Stimulated activated CD4-positive, alpha-beta T cell treated with anti-CD3 and anti-CD28 coated beads, Interleukin-4, amount 100 ng/mL, for 1 hour (primary cell): ENCODE measurements around the gene NDST3.

Source experiments
- DNase-seq: peaks from one replicate; pipeline ENCODE4 v3.0.0-alpha.2; 2020

The NDST3 gene

DNA sequence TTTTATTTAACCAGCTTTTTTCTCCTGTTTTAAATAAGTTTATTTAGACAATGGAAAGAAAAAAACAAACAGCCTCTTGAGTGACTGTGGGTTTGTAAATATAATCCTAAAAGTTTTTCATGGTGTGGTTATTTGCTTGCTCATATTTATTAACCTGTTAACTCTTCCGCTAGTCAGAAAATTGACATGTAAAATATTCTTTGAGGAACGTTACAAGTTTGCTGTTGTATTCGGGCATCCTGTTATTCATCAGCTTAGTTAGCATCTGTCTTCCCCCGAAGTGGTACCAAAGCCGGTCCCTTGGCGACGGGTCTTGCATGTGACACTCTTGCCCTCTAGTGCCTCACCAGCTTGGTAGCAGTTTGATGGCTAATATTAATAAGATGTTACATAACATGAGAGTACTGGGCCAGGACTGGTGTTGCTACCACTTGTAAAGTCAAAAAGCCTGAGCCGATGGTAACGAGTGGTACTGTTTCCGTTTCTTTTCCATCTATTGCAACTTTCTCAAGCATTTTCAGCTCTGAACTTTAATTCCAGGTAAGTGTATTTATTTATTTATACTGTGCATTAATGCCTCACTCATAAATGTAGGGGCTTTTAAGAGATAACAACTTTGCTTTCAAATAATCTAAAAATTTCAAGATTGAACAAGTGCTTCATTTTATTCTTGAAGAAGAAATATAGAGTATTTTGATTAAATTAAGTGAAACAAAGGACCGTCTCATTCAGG is at the start of gene NDST3:
TSS of gene NDST3 (plus strand) at position 434 of the 733 bp plus-strand sequence. CDS start 19,425 bp downstream, outside the sequence.
- DNase-seq: no peak

DNA sequence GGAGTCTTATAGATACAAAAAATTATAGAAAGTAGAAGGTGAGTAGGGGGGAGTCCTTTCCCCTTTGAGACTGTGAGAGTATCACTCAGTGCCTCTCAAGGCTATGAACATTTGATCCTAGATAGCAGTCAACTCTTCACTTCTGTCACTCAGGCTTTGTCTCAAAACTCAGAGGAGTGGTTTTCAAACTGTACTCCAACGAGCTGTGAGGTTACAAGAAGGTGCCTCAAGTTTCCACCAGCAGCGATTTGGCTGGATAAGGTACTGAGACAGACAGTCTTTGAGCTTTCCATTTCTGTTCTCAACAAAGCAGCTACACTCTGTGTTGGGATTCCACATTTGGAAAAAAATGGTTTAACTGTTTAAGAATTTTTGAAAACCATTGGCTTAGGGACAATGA is 48.0 kb upstream of the NDST3 start:
- DNase-seq: no peak

DNA sequence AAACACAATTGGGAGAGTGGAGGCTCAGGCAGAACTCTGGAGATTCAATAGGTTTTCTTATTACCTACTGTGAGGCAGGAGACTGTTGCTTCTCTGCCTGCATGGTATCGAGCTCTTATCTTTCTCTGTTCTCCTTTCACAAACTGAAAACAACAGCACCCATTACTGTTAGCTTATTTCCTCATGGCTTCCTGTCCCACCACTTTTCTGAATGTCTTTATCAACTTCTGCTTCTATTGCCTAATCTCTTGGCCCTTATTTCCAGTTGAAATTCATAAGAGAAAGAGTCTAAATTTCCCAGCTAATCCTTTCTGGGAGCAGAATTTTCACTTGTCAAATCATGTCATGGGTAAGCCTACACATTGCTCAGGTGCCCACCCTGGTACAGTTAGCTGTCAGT is 46.8 kb upstream of the NDST3 start:
- DNase-seq: no peak

DNA sequence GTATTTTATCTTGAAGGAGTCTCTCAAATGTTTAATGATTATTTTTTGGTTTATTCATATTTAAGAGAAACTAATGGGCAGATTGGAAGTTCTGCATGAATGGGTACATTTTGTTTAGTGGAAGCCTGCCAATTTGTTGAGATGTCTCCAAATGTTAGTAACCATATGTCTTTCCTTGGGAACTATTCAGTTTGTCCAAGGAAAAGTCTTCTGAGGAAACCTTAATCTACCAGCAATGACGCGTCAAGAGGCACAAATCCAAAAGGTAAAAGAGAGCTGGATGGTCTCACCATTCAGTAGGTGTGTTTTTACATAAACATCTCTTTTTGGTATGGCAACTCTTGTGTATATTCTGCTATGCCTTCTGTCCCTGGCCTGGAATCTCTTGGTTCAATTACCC is 37.4 kb upstream of the NDST3 start:
- no peak for DNase-seq

DNA sequence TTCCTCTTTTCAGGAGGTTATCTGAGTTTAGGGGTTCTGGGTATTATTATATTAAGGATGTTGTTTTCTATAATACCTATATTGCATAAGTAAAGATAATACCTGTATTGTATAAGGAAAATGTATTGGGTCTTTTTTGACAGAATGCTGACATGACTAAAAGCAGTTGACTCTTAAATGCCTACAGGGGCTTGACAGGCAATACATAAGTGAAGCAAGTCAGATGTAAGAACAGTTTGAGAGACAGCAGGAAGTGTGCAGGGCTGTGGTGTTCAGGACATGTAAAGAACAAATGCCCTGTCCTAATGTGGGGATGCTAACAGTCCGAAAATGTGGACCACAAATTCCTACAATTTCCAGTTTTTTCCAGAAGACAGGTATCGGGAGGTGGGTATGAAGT is 30.2 kb upstream of the NDST3 start:
- DNase-seq: no peak

DNA sequence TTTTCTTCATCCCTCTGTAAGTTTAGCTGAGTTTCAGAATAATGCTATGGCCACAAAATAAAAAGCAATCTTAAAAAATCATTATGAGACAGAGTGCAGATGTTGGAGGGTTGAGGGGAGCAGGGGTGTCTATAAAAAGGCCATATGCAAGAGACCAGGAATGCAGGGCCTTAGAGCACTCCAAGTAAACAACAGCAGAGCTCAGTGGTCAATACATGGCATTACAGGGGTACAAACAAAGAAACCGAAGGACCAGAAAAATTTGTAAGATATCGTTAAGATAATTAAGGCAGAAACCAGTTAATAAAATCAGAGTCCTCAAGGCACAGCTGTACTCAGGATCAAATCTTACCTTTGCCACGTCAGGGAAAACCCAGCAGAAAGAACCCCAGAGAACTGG is 28.4 kb upstream of the NDST3 start:
- no peak for DNase-seq

DNA sequence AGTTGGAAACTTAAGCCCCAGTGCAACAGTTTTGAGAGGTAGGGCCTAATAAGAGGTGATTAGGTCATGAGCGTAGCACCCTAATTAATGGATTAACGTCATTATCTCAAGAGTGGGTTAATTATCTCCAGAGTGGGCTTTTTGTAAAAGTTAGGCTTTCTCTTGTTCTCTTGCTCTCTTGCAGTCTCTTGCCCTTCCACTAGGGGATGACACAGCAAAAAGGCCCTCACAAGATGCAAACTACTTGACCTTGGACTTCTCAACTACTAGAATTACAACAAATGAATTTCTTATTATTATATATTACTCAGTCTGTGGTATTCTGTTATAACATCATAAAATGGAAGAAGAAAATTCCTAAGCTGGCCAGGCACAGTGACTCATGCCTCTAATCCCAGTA is 22.1 kb upstream of the NDST3 start:
- DNase-seq: no peak

DNA sequence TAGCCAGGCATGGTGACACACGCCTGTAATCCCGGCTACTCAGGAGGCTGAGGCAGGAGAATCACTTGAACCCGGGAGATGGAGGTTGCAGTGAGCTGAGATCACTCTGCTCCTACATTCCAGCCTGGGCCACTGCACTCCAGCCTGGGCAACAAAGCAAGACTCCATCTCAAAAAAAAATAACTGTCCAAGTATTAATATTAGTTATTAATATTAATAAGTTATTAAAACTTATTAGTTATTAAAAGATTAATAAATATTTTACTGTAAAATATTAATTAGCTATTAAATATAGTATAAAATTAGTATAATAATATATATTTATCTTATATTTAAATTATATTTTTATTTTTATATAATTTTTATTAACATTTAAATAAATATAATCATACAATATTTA is 19.5 kb upstream of the NDST3 start:
- DNase-seq: no peak

DNA sequence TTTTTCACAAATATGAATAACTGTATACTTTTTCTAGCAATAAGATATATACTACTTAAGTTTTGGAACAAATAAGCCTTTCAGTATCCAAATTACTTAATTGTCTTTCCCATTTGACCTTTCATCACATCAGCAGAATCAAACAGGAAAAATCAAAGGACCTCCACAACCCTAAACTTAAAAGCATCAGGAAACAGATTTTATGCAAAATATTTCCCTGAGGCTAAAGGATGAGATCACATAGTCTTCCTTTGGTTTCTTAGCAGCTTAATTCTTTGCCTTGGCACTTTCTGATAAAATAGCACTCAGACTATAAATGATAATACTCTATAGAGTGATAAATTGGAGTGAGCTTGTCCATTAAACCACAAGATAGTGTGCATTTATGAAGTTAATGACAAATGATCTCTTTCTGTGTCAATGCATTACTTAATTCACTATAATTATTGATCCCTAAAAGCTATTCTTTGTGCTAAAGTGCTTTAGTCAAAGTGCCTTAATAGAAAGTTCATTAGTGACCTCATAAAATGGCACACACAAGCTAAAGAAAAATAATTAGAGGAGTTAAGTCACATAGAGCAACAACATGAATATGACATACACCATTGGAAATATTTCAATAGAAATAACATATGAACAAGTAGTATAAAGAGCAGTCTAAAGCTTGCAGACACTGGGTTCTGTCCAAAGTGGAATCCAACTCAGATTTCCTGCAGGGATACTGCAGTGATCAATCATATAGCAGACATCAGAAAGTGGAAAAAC is 15.7 kb upstream of the NDST3 start:
- no peak for DNase-seq

DNA sequence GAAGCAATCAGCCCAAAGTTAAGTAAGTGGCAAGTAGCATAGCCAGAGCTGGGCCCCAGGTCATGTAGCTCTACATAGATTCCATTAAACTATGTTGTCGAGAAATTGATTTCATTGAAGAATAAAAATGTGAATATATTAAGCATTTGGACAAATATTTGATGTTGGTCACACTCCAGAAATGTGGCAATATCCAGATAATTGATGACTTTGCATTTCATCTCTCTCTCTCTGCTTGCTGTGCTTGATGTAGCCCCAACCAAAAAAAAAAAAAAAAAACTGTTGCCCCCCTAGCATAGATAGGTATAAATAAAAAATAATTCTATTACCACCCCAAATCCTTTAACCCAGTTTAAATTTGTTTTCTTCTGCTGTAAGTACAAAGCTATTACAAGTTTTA is 7.5 kb upstream of the NDST3 start:
- no peak for DNase-seq

DNA sequence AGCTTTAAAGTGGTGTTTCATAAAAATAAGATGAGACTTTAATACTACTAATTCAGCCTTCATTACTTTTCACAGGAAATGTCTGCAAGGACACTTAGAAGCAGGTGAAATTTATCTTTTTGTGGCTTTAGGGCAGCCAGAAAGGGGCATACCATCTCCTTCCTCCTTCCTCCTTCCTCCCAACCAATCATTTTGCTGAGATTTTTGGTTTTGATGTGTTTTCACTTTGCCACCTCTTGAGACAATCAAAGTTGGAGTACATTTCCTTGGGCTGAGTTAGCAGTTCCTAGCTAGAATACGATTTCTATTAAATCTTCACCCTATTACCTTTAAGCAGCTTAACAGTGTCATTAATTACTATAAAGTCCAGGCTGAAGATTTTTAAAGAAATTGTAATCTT is 5.1 kb upstream of the NDST3 start:
- no peak for DNase-seq

DNA sequence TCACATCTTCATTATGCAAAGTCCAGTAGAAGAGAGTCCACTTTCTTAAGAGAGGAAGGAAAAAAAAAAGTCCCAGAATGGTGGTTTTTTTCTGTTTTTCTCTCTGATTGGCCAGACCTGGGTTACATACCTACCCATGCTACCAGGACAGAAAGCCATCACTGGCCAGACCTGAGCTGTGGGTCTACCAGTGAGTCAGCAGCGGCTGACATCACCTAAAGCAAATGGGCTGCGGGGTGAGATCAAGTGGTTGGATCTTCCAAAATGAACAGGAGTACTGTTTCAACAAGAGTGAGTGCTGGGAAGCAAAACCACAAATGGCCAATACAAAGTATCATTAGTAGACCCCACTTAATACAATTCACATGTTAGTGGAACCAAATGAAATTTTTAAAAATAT is 1.6 kb upstream of the NDST3 start:
- no peak for DNase-seq

DNA sequence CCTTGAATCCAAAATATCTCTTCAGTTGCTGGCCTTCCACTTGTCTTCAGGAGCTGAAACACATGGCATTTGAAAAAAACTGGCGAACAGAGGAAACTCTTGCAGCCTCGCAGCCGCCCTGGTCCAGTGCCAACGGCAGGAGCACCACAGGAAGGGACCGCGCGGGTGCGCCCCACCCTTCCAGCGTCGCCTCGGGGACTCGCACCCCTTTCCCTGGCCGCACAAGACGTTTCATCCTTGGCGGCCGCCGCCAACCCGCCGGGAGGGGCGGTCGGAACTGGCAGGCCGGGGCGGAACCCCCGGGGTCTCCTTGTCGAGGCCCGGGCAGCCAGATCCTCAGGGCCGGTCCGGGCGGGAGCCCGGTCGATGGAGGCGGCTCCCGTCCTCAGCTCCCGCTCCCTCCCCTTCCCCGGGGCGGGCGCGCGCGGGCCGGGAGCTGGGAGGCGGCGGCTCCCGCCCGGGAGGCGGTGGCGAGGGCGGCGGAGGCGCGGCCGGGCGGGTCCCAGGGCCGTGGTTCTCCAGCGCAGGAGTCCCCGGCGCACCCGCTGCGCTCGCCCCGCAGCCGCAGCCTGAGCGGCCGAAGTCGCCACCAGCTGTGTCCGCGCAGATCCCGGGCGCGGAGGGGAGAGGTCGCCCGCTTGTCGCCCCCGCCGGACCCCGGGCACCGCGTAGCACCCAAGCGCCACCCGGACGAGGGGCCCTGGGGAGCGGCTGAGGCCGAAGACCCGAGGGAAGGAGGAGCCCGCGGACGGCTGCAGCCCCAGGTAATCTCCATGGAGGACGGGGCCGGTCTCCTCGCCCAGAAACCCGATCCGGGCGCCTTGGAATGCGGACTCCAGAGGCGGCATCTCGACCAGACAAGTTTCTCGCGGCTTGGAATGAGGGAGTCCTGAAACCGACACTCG is 886 bp upstream of the NDST3 start:
- DNase-seq: no peak

DNA sequence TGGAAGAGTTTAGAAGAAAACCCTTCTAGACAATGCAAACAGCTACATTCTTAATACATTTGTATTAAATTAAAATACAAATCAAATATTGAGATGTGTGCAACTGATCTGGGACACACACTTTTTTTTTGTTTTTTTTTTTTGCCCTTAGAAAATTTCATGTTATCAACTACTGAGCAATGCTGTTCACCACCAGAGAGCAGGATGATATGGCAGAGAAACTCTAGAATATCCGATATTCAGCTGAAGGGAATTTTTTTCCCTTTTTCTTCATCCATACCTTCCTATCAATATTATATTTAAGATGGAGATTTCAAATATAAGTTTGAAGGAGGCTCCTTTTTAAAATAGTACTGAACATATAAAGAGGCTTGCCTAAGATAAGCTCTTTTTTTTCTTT is 1.0 kb downstream of the NDST3 start:
- DNase-seq: no peak

DNA sequence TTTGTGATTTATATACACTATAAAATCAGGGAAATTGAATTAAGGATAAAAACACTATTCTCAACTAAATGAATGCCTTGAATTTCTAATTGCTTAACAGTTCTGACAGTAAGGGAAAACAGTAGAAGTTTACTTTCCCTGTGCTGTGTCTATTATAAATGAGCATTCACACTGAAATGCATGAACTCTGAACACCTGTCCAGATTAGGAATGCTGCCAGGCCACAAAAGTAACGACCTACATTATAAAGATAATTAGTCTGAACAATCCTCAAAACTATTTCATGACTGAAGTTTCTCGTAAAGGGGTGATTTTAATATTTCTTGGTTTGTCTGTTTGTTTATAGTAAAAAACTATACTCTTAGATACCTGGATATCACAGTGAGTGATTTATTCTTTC is 2.0 kb downstream of the NDST3 start:
- DNase-seq: no peak

DNA sequence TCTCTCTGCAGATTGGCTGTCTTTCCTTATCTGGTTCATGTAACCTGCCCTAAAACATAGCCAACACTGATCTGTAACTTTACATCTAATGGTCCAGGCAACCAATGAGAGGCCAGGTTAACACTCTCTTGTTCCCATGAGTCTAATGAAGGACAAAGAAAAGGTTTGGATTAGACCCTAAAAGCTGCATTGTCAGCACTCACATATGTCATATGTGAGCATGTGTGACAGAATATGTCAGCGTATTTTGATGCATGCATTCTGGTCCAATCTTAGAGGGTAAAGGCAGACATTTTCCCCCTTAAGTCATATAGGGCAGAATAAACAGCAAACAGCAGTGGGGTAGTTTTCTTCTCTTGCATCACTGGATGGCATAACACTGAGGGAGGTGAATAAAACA is 3.7 kb downstream of the NDST3 start:
- DNase-seq: no peak

DNA sequence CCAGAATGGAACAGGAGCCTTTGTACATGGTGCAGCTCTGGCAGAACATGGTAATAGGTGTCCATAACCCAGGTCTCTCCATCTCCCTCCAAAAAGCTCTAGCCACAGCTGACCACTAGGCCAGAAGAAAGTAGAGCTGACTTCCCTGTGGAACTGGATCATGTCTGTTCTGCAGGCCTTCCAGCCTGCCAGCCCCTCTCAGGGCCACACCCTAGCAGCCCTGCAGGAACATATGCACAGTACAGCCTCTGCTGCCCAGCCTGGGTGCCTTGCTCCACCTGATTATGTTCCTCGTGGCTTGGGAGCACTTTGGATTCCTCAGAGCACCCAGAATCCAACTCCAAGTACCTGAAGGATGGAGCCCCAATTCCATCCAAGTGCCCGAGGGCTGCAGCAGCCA is 12.0 kb downstream of the NDST3 start:
- no peak for DNase-seq

DNA sequence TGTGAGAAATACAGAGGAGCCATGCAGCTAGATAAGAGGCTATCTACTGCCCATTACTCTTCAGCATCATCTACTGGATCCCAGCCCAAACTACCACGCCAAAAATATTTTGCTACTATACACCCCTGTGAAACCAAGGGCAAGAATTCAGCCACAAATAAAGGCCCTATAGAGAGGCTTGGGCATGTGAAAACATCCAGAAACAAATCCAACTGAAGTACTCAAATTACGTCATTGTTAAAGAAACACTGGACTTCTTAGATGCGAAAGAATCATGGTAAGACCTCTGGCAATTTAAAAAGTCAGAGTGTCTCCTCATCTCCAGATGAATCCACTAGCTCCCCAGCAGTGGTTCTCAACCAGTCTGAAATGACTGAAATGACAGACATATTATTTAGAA is 12.8 kb downstream of the NDST3 start:
- DNase-seq: no peak

DNA sequence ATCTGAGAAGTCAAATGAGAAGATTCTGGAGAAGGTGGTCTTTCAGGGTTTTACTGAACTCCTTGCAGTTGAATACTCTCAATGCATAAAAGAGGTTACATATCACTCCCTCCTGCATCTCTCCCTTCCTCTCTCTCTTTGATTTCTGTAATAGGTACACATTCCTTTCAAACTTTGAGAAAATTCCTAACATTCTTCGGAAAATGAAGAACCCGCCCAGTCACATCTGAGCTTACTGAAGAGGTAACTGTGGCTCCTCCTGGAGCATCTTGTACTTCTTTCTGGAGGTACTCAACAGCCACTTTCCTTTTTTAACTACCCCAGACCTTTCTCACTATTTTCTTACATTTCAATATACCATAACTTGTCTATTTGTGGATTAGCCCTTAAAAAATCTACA is 24.7 kb downstream of the NDST3 start:
- DNase-seq: no peak

DNA sequence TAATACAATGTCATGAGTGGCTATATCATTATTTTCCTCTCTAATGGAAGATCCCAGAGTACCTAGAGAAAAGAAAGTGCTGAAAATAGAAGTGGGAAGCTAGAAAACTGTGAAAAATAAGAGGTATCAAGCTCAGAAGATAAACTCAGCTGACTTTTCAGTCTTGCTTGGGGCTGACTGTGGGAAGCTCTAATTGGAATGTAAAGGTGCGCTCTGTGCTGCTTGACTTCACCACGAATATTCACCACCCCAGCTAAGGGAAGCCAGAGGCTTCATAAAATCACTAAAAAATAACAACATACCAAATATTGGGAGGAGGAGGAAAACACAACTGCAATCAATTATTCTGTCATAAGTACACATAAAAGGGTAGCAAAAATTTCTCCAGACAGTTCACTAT is 25.1 kb downstream of the NDST3 start:
- DNase-seq: no peak

DNA sequence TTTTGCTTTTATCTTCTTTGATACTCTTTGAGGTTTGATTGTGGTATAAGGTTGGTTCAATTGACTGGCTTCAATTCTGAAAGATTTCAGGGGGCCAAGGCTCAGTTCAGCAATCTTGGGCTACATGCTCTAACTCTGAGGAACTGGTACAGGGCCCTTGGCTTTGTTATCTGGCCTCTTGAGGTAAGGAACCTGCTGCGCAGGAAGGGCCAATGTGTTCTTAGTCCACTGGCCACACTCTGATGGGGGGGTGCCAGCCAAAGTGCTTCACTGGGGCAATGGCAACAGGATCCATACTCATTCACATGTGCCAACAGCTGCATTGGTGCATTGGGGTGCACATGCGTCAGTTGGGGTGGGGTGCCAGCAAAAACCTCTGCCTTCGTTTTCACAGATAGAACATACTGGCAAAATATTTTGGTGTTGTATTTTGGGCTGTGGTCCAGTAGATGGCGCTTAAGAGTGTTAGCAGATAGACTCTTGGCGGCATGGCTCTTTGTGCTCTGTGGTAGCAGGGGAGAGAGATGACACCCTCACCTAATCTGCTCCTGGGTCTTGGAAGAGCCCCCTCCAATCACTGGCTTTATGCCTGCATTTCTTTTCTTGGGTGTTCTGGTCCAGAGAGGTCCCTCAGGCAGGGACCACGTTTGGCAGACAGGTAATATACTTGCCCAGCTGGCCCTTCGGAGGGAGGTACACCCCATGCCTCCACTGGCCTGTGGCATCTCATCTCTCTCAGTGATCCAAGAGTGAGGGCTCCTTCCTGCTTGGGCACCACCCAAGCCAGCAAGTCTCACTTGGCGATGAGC is 42.9 kb downstream of the NDST3 start:
- DNase-seq: no peak

DNA sequence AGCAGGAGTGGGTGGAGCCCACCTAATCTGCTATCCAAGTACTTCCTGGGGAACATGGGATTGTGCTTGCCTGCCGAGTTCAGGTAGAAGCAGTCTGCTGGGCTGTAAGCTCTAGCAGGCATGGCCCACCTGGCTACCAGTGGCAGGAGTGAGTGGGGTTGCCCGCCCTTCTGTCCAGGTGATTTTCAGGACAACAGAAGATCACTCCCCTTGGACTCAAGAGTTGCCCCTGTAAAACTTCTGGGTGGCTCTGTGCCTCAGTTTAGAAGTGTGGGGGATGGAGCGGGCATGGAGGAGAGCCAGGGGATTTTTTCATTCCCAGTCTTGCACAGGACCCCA is 43.5 kb downstream of the NDST3 start:
- no peak for DNase-seq

DNA sequence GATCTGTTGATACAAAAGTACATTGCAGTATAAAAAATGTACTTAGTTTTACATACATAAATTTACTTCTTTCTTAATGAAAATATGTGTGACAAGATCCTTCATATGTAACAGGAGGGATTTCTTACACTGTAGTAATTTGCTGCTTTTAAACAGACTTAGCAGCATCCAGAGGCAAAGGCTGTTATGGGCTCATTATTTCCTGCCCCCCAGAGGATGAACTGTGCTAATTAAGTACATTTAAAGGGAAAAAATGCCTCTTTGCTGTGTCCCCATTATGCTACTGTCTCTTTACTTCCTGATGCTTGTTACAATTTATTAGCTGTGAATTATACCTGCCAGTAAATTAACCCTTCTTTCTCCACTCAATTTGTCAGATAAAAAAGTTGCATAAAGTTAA is 47.1 kb downstream of the NDST3 start:
- no peak for DNase-seq
